ENCODE measurements around the gene TMEM138.

TMEM138 gene

GRCh38 chr11:61334434-61335354 lies 27.5 kb upstream of the TMEM138 start:
- no peaks in the 10 kb centered on the region for H3K36me3 ChIP-seq (replicated peaks)
- peak; percentile 41 for DNase-seq
- H3K27me3 ChIP-seq (replicated peaks): no peaks in the 10 kb centered on the region
- H3K4me3 ChIP-seq (ENCODE audit: low read depth, low read length): no peak overlapping the region
- no peak overlapping the region for H3K27ac ChIP-seq
- TF ChIP-seq CTCF (IDR thresholded peaks at IDR 0.05; ENCODE audit: low read depth, low read length, missing control alignments): no peak
- in situ Hi-C loops (cut with HindIII; ENCODE audit: low pct_ligation_motif_present, low sequenced_read_pairs): no loop called here

GRCh38 chr11:61335355-61335710 lies 26.8 kb upstream of the TMEM138 start:
- DNase-seq: no peak
- no peak for TF ChIP-seq CTCF (IDR thresholded peaks at IDR 0.05; ENCODE audit: low read depth, low read length, missing control alignments)
- Histone ChIP-seq H3K36me3 (replicated peaks) (no peaks in the 10 kb centered on the region), H3K27ac (no peak overlapping the region), H3K4me3 (ENCODE audit: low read depth, low read length) (no peak overlapping the region), H3K27me3 (replicated peaks) (no peaks in the 10 kb centered on the region)
- in situ Hi-C loops (cut with HindIII; ENCODE audit: low pct_ligation_motif_present, low sequenced_read_pairs): no loop called here

GRCh38 chr11:61336171-61336935 lies 25.8 kb upstream of the TMEM138 start:
- Histone ChIP-seq H3K27ac (no peak overlapping the region), H3K36me3 (replicated peaks) (no peaks in the 10 kb centered on the region), H3K27me3 (replicated peaks) (no peaks in the 10 kb centered on the region), H3K4me3 (ENCODE audit: low read depth, low read length) (no peak overlapping the region)
- in situ Hi-C loops (cut with HindIII; ENCODE audit: low pct_ligation_motif_present, low sequenced_read_pairs): no loop called here
- peak; percentile 100 for TF ChIP-seq CTCF (IDR thresholded peaks at IDR 0.05; ENCODE audit: low read depth, low read length, missing control alignments)
- peak; percentile 59 for DNase-seq

GRCh38 chr11:61337706-61338470 lies 24.3 kb upstream of the TMEM138 start:
- in situ Hi-C loops (cut with HindIII; ENCODE audit: low pct_ligation_motif_present, low sequenced_read_pairs): no loop called here
- Histone ChIP-seq H3K36me3 (replicated peaks) (no peaks in the 10 kb centered on the region), H3K27me3 (replicated peaks) (no peaks in the 10 kb centered on the region), H3K4me3 (ENCODE audit: low read depth, low read length) (no peak overlapping the region), H3K27ac (no peak overlapping the region)
- no peak for TF ChIP-seq CTCF (IDR thresholded peaks at IDR 0.05; ENCODE audit: low read depth, low read length, missing control alignments)
- no peak for DNase-seq

GRCh38 chr11:61338783-61339489 lies 23.2 kb upstream of the TMEM138 start:
- H3K4me3 ChIP-seq (ENCODE audit: low read depth, low read length): no peak overlapping the region
- H3K27me3 ChIP-seq (replicated peaks): no peaks in the 10 kb centered on the region
- no peak for DNase-seq
- no peaks in the 10 kb centered on the region for H3K36me3 ChIP-seq (replicated peaks)
- in situ Hi-C loops (cut with HindIII; ENCODE audit: low pct_ligation_motif_present, low sequenced_read_pairs): no loop called here
- no peak overlapping the region for H3K27ac ChIP-seq
- TF ChIP-seq CTCF (IDR thresholded peaks at IDR 0.05; ENCODE audit: low read depth, low read length, missing control alignments): no peak

Data from brain microvascular endothelial cell (primary cell).